Left ventricle myocardium inferior (tissue), 1 donor: ENCODE measurements around the gene NOL11. TPM values are rescaled to one million over a fixed set of nuclear protein-coding genes. Genes with fewer than 3 reads are reported as not detected.

Experiments
- DNase-seq: peaks from one replicate; pipeline ENCODE4 v3.0.0-alpha.2; 2020
- H3K27ac ChIP-seq: fragments of 200-600 bp; replicated peaks from 2 replicates; pipeline ENCODE4 v1.8.0; 2021
- H3K27me3 ChIP-seq: fragments of 200-600 bp; 2 replicates; pipeline ENCODE4 v1.8.0; 2021; ENCODE audit warnings: low read depth
- H3K36me3 ChIP-seq: fragments of 200-600 bp; 2 replicates; pipeline ENCODE4 v1.8.0; 2021
- H3K4me1 ChIP-seq: fragments of 200-600 bp; 2 replicates; pipeline ENCODE4 v1.8.0; 2021
- H3K4me3 ChIP-seq: fragments of 200-600 bp; 2 replicates; pipeline ENCODE4 v1.8.0; 2021; ENCODE audit warnings: mild to moderate bottlenecking, moderate library complexity
- H3K9me3 ChIP-seq: fragments of 200-600 bp; replicated peaks from 2 replicates; pipeline ENCODE4 v1.8.0; 2021
- CTCF ChIP-seq: fragments of 200-600 bp; IDR thresholded peaks from 2 replicates; pipeline ENCODE4 v1.8.0; 2021; ENCODE audit warnings: antibody characterized with exemption, mild to moderate bottlenecking, borderline replicate concordance
- intact Hi-C: fragments of 100-400 bp; cut with micrococcal nuclease; formaldehyde crosslinking; loops from one replicate; pipeline ENCODE4 v1.11.0; 2022
- total RNA-seq: library from RNA; stranded (reverse); fragmentation: NEBNext Ultra II Directional; extraction: Animal tissue kit (Norgen Biotek cat#: 25700); gene quantifications from one replicate; pipeline ENCODE4 v1.2.1, GENCODE V29; 2021
- donor health status: DM: no; HTN: yes; CAD: no; lungs with severe emphysema.

Gene NOL11
- total RNA-seq, 1 donor from 2014 or later = 25.3 TPM

- Histone ChIP-seq H3K27me3 (no peaks in the 10 kb centered on the region), H3K4me3 (no peak overlapping the region), H3K27ac (peak overlapping the region; percentile 79), H3K4me1 (peaks cover 8% of the 10 kb centered on the region), H3K9me3 (no peaks in the 10 kb centered on the region), H3K36me3 (peaks cover 6% of the 10 kb centered on the region)
- DNase-seq = peak; percentile 48
- intact Hi-C loops = no loop called here
- TF ChIP-seq CTCF = no peak
Observed at GRCh38 chr17:67759355-67760171, 41.8 kb downstream of the NOL11 start.

- H3K4me1 ChIP-seq = no peaks in the 10 kb centered on the region
- no peaks in the 10 kb centered on the region for H3K36me3 ChIP-seq
- H3K9me3 ChIP-seq = no peaks in the 10 kb centered on the region
- no peak for TF ChIP-seq CTCF
- DNase-seq = no peak
- H3K4me3 ChIP-seq = no peak overlapping the region
- H3K27ac ChIP-seq = no peak overlapping the region
- intact Hi-C loops = no loop called here
- no peaks in the 10 kb centered on the region for H3K27me3 ChIP-seq
Observed at GRCh38 chr17:67765623-67766022, 47.9 kb downstream of the NOL11 start.

- no peaks in the 10 kb centered on the region for H3K36me3 ChIP-seq
- H3K27me3 ChIP-seq = no peaks in the 10 kb centered on the region
- H3K27ac ChIP-seq = no peak overlapping the region
- H3K4me1 ChIP-seq = no peaks in the 10 kb centered on the region
- no peak for DNase-seq
- TF ChIP-seq CTCF = no peak
- intact Hi-C loops = no loop called here
- no peaks in the 10 kb centered on the region for H3K9me3 ChIP-seq
- no peak overlapping the region for H3K4me3 ChIP-seq
Observed at GRCh38 chr17:67769231-67769630, 51.5 kb downstream of the NOL11 start.

- Histone ChIP-seq H3K27me3 (no peaks in the 10 kb centered on the region), H3K4me3 (no peak overlapping the region), H3K9me3 (no peaks in the 10 kb centered on the region), H3K4me1 (no peaks in the 10 kb centered on the region), H3K36me3 (no peaks in the 10 kb centered on the region), H3K27ac (no peak overlapping the region)
- no peak for DNase-seq
- intact Hi-C loops = no loop called here
- no peak for TF ChIP-seq CTCF
Observed at GRCh38 chr17:67770539-67770938, 52.8 kb downstream of the NOL11 start.

- H3K27ac ChIP-seq = no peak overlapping the region
- no peak for DNase-seq
- intact Hi-C loops = no loop called here
- H3K36me3 ChIP-seq = no peaks in the 10 kb centered on the region
- H3K4me3 ChIP-seq = no peak overlapping the region
- no peak for TF ChIP-seq CTCF
- no peaks in the 10 kb centered on the region for H3K27me3 ChIP-seq
- no peaks in the 10 kb centered on the region for H3K9me3 ChIP-seq
- no peaks in the 10 kb centered on the region for H3K4me1 ChIP-seq
Observed at GRCh38 chr17:67772679-67773078, 54.9 kb downstream of the NOL11 start.
